ENCODE data around the gene PRODH.

- TF ChIP-seq FOXJ3 (CRISPR knock-in tag; IDR thresholded peaks at IDR 0.05) (no peak), JUND (IDR thresholded peaks at IDR 0.05) (no peak), EP300 (IDR thresholded peaks at IDR 0.05; ENCODE audit: borderline replicate concordance in 1 of 2, low read depth in 1 of 2, low read length in 1 of 2) (no peak), CTCF (IDR thresholded peaks at IDR 0.05) (no peak), CHD2 (IDR thresholded peaks at IDR 0.05; ENCODE audit: low read length, partially characterized antibody) (no peak), POLR2AphosphoS5 (IDR thresholded peaks at IDR 0.05; ENCODE audit: low read depth, low read length) (no peak), EZH2phosphoT487 (IDR thresholded peaks at IDR 0.05; ENCODE audit: borderline replicate concordance, low read depth) (no peak), SMC3 (IDR thresholded peaks at IDR 0.05; ENCODE audit: low read depth, low read length) (no peak), FOXM1 (IDR thresholded peaks at IDR 0.05; ENCODE audit: low read depth) (no peak), REST (IDR thresholded peaks at IDR 0.05; ENCODE audit: low read depth, low read length) (no peak), RCOR1 (IDR thresholded peaks at IDR 0.05; ENCODE audit: low read length) (no peak), USF1 (IDR thresholded peaks at IDR 0.05; ENCODE audit: borderline replicate concordance, low read depth) (no peak), RAD21 (IDR thresholded peaks at IDR 0.05; ENCODE audit: low read length) (no peak)
These were observed 10.6 kb downstream of the PRODH start for GRCh38 chr22:18925368-18926064.
